GM18505 (cell line): ENCODE data around the gene RSAD1.

Experiments used
- ATAC-seq: cut with Tn5 transposase; IDR thresholded peaks from one replicate; pipeline ENCODE4 v1.9.1; 2021; ENCODE audit not compliant: unreplicated experiment
- POLR2A ChIP-seq: IDR thresholded peaks from 4 replicates; pipeline ENCODE4 v1.6.1; 2011; ENCODE audit warnings: borderline replicate concordance; ENCODE audit not compliant: insufficient read depth, insufficient read length; ENCODE audit errors: extremely low read depth

The RSAD1 gene

DNA sequence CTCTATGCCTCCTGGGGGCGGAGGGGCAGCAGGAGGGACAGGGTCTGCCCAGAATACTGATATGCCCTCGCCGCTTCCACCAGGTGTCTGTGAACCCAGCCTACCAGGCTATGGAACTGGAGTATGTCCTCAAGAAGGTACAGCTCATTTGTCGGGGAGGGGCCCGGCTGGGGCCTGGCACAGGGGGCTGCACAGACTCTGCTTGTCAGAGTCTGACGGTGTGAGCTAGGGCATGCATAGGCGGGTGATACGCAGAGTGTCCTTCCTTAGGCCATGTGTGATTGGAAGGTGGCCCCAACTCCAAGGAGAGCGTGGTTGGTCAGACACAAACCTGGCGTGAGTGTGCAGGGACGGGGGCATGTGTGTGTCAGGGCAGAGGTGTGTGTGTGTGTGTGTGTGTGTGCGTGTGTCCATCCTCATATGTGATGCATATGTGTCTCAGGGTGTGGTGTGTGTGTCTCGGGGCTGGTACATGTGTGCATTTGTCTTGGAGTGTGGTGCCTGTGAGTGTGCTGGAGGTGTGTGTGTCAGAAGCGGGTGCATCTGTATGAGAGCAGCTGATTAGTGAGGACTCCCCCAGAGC, 17.0 kb upstream of the RSAD1 start:
- TF ChIP-seq POLR2A: no peak
- ATAC-seq: no peak

DNA sequence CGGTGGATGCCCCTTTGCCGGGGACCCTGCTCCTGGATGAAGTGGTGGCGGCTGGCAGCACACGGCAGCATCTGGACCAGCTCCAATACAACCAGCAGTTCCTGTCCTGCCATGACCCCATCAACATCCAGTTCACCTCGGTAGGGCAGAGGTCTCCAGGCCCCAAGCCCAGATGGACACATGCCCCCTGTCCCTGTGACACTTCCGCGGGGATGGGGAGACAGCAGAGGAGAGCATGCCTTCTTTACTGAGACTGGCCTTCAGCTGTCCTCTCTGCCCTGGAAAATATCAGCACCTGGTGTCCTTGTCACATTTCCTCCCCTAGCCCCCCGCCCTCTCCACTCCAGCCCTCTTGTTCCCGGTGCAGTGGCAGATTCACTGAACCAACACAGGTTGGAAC, 16.2 kb upstream of the RSAD1 start:
- no peak for ATAC-seq
- TF ChIP-seq POLR2A: no peak

DNA sequence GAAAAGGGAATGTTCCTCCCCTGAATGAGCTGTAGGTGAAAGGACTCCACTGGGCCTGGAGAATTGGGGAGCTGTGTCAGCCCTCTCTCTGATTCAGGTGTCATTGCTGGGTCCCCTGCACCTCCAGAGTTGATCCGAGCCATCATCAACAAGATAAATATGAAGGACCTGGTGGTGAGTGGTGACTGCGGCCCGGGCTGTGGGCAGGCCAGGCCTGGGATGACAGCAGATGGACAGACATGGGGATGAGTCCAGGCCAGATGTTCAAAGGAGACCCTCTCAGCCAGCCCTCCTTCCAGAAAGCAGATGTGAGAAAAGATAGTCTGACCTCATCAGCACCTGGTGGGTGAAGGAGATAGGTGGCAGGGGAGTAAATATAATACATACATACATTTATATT, 14.5 kb upstream of the RSAD1 start:
- TF ChIP-seq POLR2A: no peak
- ATAC-seq: no peak

DNA sequence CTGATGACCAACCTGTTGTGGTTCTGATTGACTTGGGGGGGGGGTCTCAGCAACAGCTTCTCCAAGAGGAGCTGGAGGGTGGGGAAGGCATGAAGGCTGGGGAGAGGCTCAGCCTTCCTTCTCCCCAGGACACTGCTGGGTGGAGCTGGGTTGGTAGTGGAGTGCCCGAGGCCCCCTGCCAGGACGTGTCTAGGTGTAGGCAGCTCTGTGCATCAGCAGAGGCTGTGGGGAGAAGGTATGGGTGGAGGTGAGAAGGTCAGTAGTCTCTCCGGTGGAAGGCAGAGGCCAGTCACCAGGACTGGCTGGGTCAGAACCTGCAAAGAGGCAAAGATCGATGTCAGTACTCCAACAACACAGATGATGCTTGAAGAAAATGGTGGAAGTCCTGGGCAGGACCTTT, 13.9 kb upstream of the RSAD1 start:
- TF ChIP-seq POLR2A: no peak
- ATAC-seq: no peak

DNA sequence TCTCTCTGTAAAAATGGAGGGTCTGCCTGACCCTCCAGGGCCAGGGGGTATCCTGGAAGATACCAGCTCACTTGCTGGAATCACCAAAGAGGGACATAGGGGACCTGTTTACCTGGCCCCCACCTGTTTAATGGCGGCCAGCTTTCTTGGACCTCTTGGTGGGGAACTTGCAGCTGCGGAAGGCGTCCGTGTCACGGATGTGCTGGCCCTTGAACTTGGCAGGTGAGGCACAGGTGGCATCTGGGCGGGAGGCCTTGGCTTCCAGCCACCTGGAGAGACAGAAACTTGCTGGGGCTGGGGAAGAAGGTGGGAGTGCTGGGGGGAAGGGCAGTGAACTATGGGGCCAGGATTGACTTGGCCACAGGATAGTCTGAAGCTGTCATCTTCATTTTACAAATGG, 13.5 kb upstream of the RSAD1 start:
- ATAC-seq: no peak
- no peak for TF ChIP-seq POLR2A

DNA sequence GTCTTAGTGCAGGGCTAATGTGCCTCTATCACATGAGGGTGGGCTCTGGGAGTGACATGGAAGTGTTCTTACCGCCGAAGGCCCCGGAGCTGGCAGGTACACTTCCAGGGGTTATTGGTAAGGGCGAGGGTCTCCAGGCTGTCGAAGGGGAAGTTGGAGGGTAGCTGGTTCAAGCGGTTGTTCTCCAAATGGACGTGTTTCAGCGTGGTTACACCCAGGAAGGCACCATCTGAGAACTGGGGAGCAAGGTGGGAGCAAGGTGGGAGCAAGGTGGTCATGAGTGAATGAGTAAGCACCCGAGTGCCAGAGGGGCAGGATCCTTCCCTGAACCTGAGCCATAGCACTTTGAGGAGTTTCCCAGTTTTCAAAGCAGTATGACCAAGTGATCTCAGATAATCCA, 13.0 kb upstream of the RSAD1 start:
- TF ChIP-seq POLR2A: no peak
- no peak for ATAC-seq

DNA sequence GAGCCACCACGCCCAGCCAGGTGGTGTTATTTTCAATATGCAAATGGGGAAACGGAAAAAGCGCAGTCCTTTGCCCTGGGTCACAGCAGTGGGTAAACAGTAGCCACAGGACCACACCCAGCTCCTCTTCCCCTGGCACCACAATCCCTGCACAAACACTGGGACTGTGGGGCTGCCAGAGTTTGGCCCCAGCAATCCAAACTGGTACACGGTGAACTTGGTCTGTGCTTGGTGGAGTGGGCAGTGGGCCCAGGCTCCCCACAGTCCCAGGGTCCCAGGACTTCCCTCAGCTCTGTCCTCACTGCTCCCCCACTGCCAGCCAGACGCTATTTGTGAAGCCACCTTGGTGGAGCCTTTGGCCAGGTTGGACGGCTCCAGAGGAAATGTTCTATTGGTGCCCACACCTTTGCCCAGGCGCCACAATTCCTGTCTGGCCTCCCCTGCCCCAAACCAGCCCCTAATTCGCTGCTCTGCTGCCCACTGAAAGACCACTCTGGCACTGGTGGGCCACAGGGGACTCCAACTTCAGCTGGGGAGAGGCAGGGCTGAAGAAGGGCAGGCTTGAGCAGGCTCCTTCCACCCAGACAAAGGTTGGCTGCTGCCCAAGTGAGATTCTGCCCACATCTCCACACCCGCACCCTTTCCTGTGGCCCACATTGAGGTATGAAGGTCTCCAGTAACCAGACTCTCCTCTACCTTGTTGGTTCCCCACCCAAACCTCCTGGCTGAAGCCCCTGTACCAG, 12.1 kb upstream of the RSAD1 start:
- ATAC-seq: no peak
- no peak for TF ChIP-seq POLR2A

DNA sequence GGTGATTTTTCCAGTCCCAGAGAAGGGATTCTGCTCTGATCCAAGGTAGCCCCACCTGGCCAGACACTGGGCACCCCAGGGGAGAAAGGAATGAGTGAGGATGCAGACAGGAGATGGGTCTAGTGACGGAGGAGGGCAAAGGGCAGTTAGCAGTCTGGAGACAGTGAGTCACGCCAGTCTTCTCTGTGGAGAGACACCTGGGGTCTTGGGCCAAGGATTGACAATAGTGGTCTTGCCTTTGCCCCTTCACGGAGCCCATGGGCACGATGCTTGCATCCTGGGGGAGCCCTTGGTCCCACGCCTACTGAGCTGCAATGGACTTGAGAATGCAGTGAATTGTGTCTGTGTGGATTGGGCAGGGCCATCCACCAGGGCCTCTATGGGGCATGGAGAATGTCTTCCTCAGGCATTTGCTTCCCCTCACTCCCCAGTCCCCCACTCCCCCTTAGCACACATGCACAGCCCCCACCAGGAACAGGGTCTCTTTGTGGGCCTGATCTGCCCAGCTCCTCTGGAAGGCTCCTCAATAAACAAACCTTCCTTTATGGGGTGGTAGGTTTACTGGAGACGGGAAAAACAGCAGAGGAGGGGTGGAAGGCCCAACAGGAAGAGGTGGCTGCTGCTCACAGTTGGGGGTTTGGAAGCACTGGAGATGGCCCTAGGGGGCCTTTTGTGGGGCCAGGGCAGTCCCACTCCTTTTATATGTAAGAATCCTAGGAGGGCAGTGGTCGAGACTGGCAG, 11.4 kb upstream of the RSAD1 start:
- no peak for ATAC-seq
- TF ChIP-seq POLR2A: no peak

DNA sequence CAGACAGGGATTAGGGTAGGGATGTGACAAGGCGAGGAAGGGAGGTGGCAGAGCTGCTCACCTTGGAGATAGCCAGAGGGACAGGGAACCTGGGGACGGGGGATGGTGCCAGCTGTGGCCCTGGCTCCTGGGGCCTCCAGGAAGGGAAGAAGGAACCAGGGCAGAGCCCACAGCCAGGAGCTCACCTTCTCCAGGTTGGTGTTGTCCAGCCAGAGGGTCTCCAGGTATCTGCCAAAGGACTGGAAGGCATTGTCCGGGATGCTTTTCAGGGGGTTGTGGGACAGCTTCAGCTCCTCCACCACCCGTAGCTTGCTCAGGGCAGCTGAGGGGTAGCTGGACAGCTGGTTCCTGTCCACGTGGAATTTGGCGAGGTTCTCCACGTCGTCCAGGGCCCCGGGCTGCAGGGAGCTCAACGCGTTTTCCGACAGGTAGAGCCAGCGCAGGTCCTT, 10.8 kb upstream of the RSAD1 start:
- TF ChIP-seq POLR2A: no peak

DNA sequence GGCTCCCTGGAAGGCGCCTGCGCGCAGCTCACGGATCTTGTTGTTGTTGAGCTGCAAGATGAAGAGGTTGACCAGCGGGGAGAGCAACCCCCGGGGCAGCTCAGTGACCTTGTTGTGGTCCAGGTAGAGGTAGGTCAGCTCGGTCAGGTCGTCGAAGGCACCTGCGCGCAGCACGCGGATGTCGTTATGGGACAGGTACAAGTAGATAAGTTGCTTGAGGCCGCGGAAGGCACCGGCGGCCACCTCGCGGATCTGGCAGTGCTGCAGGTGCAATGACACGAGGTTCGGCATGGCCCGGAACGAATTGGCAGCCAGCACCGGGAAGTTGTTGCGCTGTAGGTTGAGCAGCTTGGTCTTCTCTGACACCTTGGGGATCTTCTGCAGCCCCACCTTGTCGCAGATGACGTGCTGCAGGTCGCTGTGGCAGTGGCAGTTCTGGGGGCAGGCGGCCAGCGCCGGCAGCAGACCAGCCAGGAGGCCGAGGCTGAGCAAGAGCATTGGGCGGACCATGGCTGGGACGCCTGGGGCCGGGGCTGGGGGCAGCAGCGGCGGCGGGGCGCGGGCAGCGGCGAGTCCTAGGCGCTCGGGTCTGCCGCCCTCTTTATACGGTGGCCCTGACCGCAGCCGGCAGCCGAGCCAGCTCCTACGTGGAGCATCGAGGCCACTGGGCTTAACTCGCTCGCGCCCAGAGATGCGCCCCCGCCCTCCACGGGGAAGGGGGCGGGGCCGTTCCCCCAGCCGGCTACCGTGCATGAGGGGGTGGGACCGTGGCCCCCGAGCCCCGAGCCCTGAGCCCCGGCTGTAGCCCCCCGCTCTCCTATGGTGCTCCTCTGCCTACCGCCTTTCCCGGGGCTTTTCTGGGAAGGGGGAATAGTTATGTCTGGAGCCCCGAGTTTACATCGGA, 10.1 kb upstream of the RSAD1 start, which contains the start of gene CHAD:
Gene CHAD (minus strand): TSS at position 577 of the 904 bp plus-strand sequence. CDS start 67 bp downstream, at position 510.
- no peak for ATAC-seq
- TF ChIP-seq POLR2A: no peak

More for the DNA sequence above, 10.8 kb upstream of the RSAD1 start:
- ATAC-seq: no peak

DNA sequence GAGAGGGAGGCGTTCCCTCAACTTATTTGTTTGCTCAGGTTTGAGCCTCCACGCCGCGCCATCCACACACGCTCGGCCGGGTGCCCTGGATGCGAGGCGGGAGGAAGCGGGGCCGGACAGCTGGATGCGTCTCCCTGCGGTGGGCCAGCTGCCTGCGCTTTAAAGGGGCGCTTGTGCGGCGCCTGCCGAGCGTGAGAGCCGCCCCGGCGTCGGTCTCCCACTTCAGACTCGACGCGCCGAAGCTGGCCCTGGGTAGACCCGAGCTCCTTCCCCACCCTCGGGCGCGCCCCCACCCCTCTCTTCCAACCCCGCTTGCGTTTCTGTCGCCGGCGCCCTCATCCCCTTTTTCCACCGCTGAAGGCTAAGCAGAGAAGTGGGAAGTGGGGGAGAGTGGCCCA, 9.5 kb upstream of the RSAD1 start:
- ATAC-seq: no peak
- no peak for TF ChIP-seq POLR2A

DNA sequence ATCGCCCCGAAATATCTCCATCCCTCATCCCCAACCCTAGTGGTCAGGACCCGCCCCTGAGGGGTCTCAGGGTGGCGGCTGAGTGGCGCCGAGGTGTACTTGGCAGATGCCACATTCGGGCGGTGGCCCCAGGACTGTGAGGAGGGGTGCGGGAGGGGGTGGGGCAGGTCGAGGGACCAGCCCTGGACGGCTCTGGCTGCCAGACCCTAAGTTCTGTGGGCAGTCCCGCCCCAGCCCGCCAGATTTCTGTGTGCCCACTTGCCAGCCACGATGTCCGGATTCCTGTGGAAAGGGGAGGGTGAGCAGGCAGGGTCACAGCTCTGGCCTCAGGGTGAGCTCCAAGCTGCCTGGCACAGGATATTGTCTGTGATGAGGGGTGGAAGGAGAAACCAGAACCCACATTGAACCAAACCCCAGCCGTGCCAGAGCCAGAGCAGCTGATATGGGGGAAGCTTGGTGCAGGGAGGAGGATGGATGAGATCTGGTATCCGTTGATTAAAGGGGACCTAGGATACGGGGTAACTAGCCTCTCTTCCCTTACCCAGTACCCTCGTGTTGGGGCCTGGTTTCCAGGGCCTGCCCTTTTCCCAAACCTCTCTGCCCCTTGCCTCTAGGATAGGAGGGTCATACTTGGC, 8.9 kb upstream of the RSAD1 start:
- TF ChIP-seq POLR2A: no peak
- ATAC-seq: no peak
